Neural cell (in vitro differentiated cells): ENCODE data around the gene RGL3.

Experiments used
- EP300 ChIP-seq: fragments of 450-650 bp; conservative IDR thresholded peaks from 2 replicates; pipeline ENCODE4 v1.6.1; 2014; ENCODE audit warnings: antibody characterized with exemption, mild to moderate bottlenecking, moderate library complexity; ENCODE audit not compliant: poor library complexity, severe bottlenecking
- EZH2 ChIP-seq: fragments of 200-600, 300-800 bp; shearing (Covaris generic), sonication (generic); IDR thresholded peaks from 2 replicates; pipeline ENCODE4 v1.6.1; 2014; ENCODE audit warnings: antibody characterized with exemption, low read length, borderline replicate concordance, mild to moderate bottlenecking; ENCODE audit not compliant: insufficient read depth, poor library complexity, severe bottlenecking
- POLR2AphosphoS5 ChIP-seq: IDR thresholded peaks from 2 replicates; pipeline ENCODE4 v1.6.1; 2012
- RAD21 ChIP-seq: fragments of 450-650 bp; conservative IDR thresholded peaks from 2 replicates; pipeline ENCODE4 v1.6.1; 2014; ENCODE audit warnings: antibody characterized with exemption, mild to moderate bottlenecking, moderate library complexity
- REST ChIP-seq: IDR thresholded peaks from 2 replicates; pipeline ENCODE4 v1.6.1; 2012; ENCODE audit warnings: borderline replicate concordance
- SMC3 ChIP-seq: fragments of 450-650 bp; conservative IDR thresholded peaks from 2 replicates; pipeline ENCODE4 v1.6.1; 2014; ENCODE audit warnings: antibody characterized with exemption, mild to moderate bottlenecking, moderate library complexity; ENCODE audit not compliant: poor library complexity
- TAF1 ChIP-seq: IDR thresholded peaks from 2 replicates; pipeline ENCODE4 v1.6.1; 2012; ENCODE audit warnings: low read depth
- TF ChIP-seq, protein P1 (sequence below): fragments of 450-650 bp; IDR thresholded peaks from 2 replicates; pipeline ENCODE4 v1.5.1; 2014; ENCODE audit warnings: antibody characterized with exemption, mild to moderate bottlenecking, moderate library complexity; ENCODE audit not compliant: poor library complexity, severe bottlenecking

- TF ChIP-seq EZH2 = no peak
- TF ChIP-seq TAF1 = no peak
- TF ChIP-seq, protein P1, sequence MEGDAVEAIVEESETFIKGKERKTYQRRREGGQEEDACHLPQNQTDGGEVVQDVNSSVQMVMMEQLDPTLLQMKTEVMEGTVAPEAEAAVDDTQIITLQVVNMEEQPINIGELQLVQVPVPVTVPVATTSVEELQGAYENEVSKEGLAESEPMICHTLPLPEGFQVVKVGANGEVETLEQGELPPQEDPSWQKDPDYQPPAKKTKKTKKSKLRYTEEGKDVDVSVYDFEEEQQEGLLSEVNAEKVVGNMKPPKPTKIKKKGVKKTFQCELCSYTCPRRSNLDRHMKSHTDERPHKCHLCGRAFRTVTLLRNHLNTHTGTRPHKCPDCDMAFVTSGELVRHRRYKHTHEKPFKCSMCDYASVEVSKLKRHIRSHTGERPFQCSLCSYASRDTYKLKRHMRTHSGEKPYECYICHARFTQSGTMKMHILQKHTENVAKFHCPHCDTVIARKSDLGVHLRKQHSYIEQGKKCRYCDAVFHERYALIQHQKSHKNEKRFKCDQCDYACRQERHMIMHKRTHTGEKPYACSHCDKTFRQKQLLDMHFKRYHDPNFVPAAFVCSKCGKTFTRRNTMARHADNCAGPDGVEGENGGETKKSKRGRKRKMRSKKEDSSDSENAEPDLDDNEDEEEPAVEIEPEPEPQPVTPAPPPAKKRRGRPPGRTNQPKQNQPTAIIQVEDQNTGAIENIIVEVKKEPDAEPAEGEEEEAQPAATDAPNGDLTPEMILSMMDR = no peak
- TF ChIP-seq REST = no peak
- TF ChIP-seq POLR2AphosphoS5 = no peak
- TF ChIP-seq RAD21 = no peak
- no peak for TF ChIP-seq EP300
- no peak for TF ChIP-seq SMC3
Measured at GRCh38 chr19:11410682-11411081, 8.4 kb downstream of the RGL3 start.
